Activated CD4-positive, alpha-beta memory T cell treated with anti-CD3 and anti-CD28 coated beads, Interleukin-2, amount 10 ng/mL, durations not matched to agents 7 days and 5 days (primary cell): ENCODE measurements around the gene PIGL. TPM values are rescaled to one million over a fixed set of nuclear protein-coding genes. Genes with fewer than 3 reads are reported as not detected.
"Not testable (repeated sequence)": the region's sequence is repeated elsewhere in the genome, so short reads cannot be mapped to it uniquely, and the experiment has no call there.

ENCODE experiments used
- CTCF ChIA-PET: fragments of 350-600 bp; sonication (Branson Sonifier 250); formaldehyde crosslinking; loops from one replicate; lab custom pipeline; 2021; ENCODE audit warnings: antibody characterized with exemption, inconsistent platforms; lab: Charles Lee
- POLR2A ChIA-PET: fragments of 350-600 bp; sonication (Branson Sonifier 250); formaldehyde crosslinking; loops from one replicate; lab custom pipeline; 2021; ENCODE audit warnings: antibody characterized with exemption; lab: Charles Lee
- DNase-seq: peaks from one replicate; pipeline ENCODE4 v3.0.0-alpha.2; 2020
- H3K27ac Mint-ChIP-seq: one replicate; pipeline ENCODE4 v1.8.0; 2021; ENCODE audit warnings: mild to moderate bottlenecking, mixed read lengths
- H3K27me3 Mint-ChIP-seq: one replicate; pipeline ENCODE4 v1.8.0; 2021; ENCODE audit warnings: mixed read lengths
- H3K36me3 Mint-ChIP-seq: one replicate; pipeline ENCODE4 v1.8.0; 2021; ENCODE audit warnings: low read depth, mixed read lengths
- H3K4me1 Mint-ChIP-seq: one replicate; pipeline ENCODE4 v1.8.0; 2021; ENCODE audit warnings: mixed read lengths
- H3K4me3 Mint-ChIP-seq: one replicate; pipeline ENCODE4 v1.8.0; 2021; ENCODE audit warnings: mild to moderate bottlenecking, mixed read lengths
- H3K9me3 Mint-ChIP-seq: one replicate; pipeline ENCODE4 v1.8.0; 2021; ENCODE audit warnings: mixed read lengths
- total RNA-seq, 2 experiments: library from RNA; stranded (reverse); gene quantifications; one replicate each; pipeline ENCODE4 v1.2.3, GENCODE V29; 2021

The PIGL gene
- total RNA-seq, 2 experiments from 2014 or later = 30.5 to 35.2 TPM

DNA sequence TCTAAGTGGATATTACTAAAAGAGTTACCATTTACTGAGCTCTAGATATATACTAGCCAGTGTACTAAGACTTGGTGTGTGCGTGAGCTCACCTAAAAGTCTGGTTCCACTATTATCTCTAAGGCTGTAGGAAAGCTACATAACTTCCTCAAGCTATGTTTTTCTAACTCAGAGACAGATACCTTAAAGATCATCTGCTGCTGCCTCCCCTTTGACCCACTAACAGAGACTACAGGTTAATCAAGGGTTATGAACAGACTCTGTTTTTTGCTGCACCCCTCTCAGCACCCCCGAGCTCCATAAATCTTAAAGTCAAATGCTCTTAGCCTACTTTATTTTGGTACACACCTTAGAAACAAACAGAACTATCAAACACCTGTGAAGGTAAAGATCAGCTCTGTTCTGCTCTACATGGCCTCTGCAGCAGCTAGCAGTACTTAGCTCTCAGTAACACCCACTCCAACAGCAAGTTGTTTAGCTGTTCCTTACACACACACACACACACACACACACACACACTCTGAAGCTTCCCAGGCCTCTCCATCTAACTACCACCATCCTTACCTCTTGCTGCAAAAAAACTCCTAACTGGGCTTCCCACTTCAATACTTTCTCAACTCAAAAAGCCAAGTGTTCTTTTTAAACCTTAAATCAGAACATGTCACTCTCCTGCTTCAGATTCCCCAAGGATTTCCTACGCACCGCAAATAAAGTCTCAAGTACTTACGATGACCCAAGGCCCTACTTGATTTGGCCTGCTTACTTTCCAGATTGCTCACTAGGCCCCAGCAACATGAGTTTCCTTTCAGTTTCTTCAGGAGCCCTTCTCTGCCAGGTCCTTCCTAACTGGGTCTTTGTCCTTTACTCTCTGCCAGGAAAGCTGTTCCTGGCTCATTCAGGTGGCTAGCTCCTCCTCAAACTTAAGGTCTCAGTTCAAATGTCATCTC, 14.2 kb upstream of the PIGL start:
- DNase-seq, CTCF ChIA-PET, H3K4me3 Mint-ChIP-seq, H3K27ac Mint-ChIP-seq, H3K27me3 Mint-ChIP-seq, H3K9me3 Mint-ChIP-seq, POLR2A ChIA-PET: not testable (repeated sequence)
- peaks cover 42% of the 10 kb centered on the region for H3K4me1 Mint-ChIP-seq
- H3K36me3 Mint-ChIP-seq = peaks cover 13% of the 10 kb centered on the region

DNA sequence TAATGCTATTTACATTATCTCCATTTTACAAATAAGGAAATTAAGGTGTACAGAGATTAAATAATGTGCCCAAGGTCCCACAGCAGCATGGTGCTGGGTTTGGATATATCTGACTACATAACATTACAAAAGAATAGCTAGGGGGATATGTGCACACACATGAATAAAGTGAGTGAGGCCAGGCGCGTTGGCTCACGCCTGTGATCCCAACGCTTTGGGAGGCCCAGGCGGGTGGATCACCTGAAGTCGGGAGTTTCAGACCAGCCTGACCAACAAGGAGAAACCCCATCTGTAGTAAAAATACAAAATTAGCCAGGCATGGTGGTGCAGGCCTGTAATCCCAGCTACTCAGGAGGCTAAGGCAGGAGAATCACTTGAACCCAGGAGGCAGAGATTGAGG, 12.2 kb upstream of the PIGL start:
- H3K4me1 Mint-ChIP-seq = peaks cover 38% of the 10 kb centered on the region
- POLR2A ChIA-PET, H3K27ac Mint-ChIP-seq, DNase-seq, H3K27me3 Mint-ChIP-seq, CTCF ChIA-PET, H3K36me3 Mint-ChIP-seq, H3K9me3 Mint-ChIP-seq, H3K4me3 Mint-ChIP-seq: not testable (repeated sequence)

DNA sequence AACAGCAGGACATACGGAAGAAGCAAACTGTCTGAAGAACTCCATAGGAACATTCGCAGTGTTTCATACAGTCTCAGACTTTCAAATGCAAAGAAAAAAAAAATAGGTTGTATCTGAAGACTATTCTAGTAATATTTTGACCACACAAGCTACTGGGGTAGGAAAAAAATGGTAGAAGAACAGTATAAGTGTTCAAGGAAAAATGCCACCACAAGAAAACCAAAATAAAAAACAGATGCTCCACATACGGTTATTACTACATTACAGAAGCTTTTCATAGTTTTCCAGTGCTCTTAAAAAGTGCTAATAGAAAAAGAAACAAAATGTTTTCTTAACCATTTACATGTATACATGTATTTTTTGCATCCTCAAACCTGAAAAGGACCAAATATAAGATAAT, 5.4 kb upstream of the PIGL start:
- Mint-ChIP-seq H3K27ac (no peak overlapping the region), H3K9me3 (no peaks in the 10 kb centered on the region)
- POLR2A ChIA-PET = interaction anchor here (0.6 kb wide), 1 partner anchor 140 kb away, joined by 4 read pairs; no protein-coding TSS in a partner anchor

GRCh38 chr17:16212793-16213192, 4.2 kb upstream of the PIGL start:
- no peak for DNase-seq
- H3K4me1 Mint-ChIP-seq = peaks cover 44% of the 10 kb centered on the region
- peaks cover 13% of the 10 kb centered on the region for H3K36me3 Mint-ChIP-seq
- H3K4me3 Mint-ChIP-seq = peak overlapping the region; percentile 5
- no peaks in the 10 kb centered on the region for H3K9me3 Mint-ChIP-seq
- no peaks in the 10 kb centered on the region for H3K27me3 Mint-ChIP-seq
- ChIA-PET POLR2A (no interaction called here), CTCF (interaction anchor here (0.7 kb wide), 1 partner anchor 12 kb away, joined by 4 read pairs; no protein-coding TSS in a partner anchor)
- H3K27ac Mint-ChIP-seq = no peak overlapping the region

More for the DNA sequence above, 5.4 kb upstream of the PIGL start:
- peaks cover 13% of the 10 kb centered on the region for H3K36me3 Mint-ChIP-seq
- peaks cover 37% of the 10 kb centered on the region for H3K4me1 Mint-ChIP-seq
- CTCF ChIA-PET = no interaction called here
- no peaks in the 10 kb centered on the region for H3K27me3 Mint-ChIP-seq
- H3K4me3 Mint-ChIP-seq = no peak overlapping the region
- no peak for DNase-seq

- CTCF ChIA-PET = no interaction called here
- peak overlapping the region; percentile 71 for H3K27ac Mint-ChIP-seq
- H3K9me3 Mint-ChIP-seq = no peaks in the 10 kb centered on the region
- DNase-seq = no peak
- H3K4me3 Mint-ChIP-seq = peak overlapping the region; percentile 97
- POLR2A ChIA-PET = interaction anchor here (0.7 to 4.3 kb wide), 12 partner anchors 9 to 322 kb away, joined by 3 to 36 read pairs (median 5); partner anchors contain the start of genes CENPV and UBB
- H3K36me3 Mint-ChIP-seq = peaks cover 10% of the 10 kb centered on the region
- H3K27me3 Mint-ChIP-seq = no peaks in the 10 kb centered on the region
- peaks cover 49% of the 10 kb centered on the region for H3K4me1 Mint-ChIP-seq
Measured at GRCh38 chr17:16214190-16215001, 2.6 kb upstream of the PIGL start.

DNA sequence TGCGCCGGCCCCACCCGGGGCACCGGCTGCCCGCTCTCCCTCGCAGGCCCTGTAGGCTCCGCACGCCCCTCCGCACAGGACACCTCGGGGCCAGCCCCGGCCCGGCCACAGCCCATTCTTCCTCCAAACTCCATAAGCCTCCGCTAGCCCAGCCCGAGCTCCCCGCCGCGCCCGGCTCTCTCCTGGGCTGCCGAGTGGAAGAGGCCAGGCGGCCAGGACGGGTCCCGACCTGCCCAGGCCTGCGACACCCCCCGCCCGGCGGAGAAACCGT, 2.1 kb upstream of the PIGL start:
- DNase-seq = peak; percentile 38
- H3K9me3 Mint-ChIP-seq = no peaks in the 10 kb centered on the region
- ChIA-PET CTCF (no interaction called here), POLR2A (interaction anchor here (0.7 to 4.3 kb wide), 15 partner anchors 9 to 321 kb away, joined by 3 to 36 read pairs (median 5); partner anchors contain the start of genes CENPV and UBB)
- H3K4me3 Mint-ChIP-seq = peak overlapping the region; percentile 97
- peaks cover 10% of the 10 kb centered on the region for H3K36me3 Mint-ChIP-seq
- H3K27ac Mint-ChIP-seq = peak overlapping the region; percentile 71
- H3K27me3 Mint-ChIP-seq = no peaks in the 10 kb centered on the region
- H3K4me1 Mint-ChIP-seq = peaks cover 49% of the 10 kb centered on the region

GRCh38 chr17:16215273-16215964, 1.6 kb upstream of the PIGL start, which contains the start of gene NCOR1:
Gene NCOR1, minus strand, starts transcription at chr17:16215534. Its CDS starts 20,965 bp downstream, at chr17:16194569.
- Mint-ChIP-seq H3K9me3 (no peaks in the 10 kb centered on the region), H3K4me3 (peak within 1 kb of the TSS; percentile 97), H3K4me1 (peaks cover 49% of the 10 kb centered on the region), H3K27me3 (no peaks in the 10 kb centered on the region), H3K36me3 (peaks cover 10% of the 10 kb centered on the region), H3K27ac (peak within 1 kb of the TSS; percentile 77)
- POLR2A ChIA-PET = interaction anchor here (0.7 to 4.3 kb wide), 17 partner anchors 8 to 321 kb away, joined by 3 to 36 read pairs (median 5); partner anchors contain the start of genes CENPV and UBB
- CTCF ChIA-PET = interaction anchor here (0.6 to 1.3 kb wide), 6 partner anchors 9 to 204 kb away, joined by 3 to 6 read pairs (median 3); no protein-coding TSS in a partner anchor
- peak; percentile 91 for DNase-seq

GRCh38 chr17:16215965-16216316, 1.1 kb upstream of the PIGL start:
- H3K4me3 Mint-ChIP-seq = peak overlapping the region; percentile 97
- ChIA-PET POLR2A (interaction anchor here (1.0 to 4.3 kb wide), 16 partner anchors 8 to 320 kb away, joined by 3 to 36 read pairs (median 5); partner anchors contain the start of genes CENPV, TRPV2 and UBB), CTCF (interaction anchor here (0.6 to 1.3 kb wide), 6 partner anchors 10 to 203 kb away, joined by 3 to 6 read pairs (median 3); no protein-coding TSS in a partner anchor)
- H3K27me3 Mint-ChIP-seq = no peaks in the 10 kb centered on the region
- peaks cover 8% of the 10 kb centered on the region for H3K36me3 Mint-ChIP-seq
- peaks cover 49% of the 10 kb centered on the region for H3K4me1 Mint-ChIP-seq
- no peaks in the 10 kb centered on the region for H3K9me3 Mint-ChIP-seq
- peak overlapping the region; percentile 77 for H3K27ac Mint-ChIP-seq
- peak; percentile 41 for DNase-seq

DNA sequence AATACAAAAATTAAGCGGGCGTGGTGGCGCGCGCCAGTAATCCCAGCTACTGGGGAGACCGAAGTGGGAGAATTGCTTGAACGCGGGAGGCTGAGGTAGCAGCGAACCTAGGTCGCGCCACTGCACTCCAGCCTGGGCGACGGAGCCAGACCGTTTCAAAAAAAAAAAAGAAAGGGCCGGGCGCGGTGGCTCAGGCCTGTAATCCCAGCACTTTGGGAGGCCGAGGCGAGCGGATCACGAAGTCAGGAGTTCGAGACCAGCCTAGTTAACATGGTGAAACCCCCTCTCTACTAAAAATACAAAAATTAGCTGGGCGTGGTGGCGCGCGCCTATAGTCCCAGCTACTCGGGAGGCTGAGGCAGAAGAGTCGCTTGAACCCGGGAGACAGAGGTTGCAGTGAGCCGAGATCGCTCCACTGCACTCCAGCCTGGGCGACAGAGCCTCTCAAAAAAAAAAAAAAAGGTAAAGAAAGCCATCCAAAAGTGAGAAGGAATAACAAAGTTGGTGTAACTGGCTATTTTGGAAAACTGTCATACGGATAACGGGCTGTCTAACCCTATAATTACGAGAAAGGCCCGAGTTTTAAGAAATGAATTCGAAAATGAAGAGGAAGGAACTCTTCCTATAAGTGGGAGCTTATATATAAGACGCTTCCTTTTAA, 539 bp upstream of the PIGL start:
- Mint-ChIP-seq H3K4me1 (peaks cover 47% of the 10 kb centered on the region), H3K27ac (peak overlapping the region; percentile 83), H3K4me3 (peak overlapping the region; percentile 97)
- not testable (repeated sequence) for H3K9me3 Mint-ChIP-seq, H3K27me3 Mint-ChIP-seq, H3K36me3 Mint-ChIP-seq, DNase-seq
- POLR2A ChIA-PET = interaction anchor here (0.6 to 4.3 kb wide), 18 partner anchors 9 to 223 kb away, joined by 3 to 36 read pairs (median 5); partner anchors contain the start of genes CENPV, TRPV2, TTC19 and UBB
- CTCF ChIA-PET = interaction anchor here (0.9 to 1.3 kb wide), 7 partner anchors 9 to 164 kb away, joined by 3 to 6 read pairs (median 3); partner anchors contain the start of gene UBB

GRCh38 chr17:16222406-16222805, 5.4 kb downstream of the PIGL start:
- DNase-seq = no peak
- Mint-ChIP-seq H3K36me3 (no peaks in the 10 kb centered on the region), H3K4me1 (peaks cover 15% of the 10 kb centered on the region), H3K9me3 (no peaks in the 10 kb centered on the region), H3K4me3 (no peak overlapping the region), H3K27me3 (no peaks in the 10 kb centered on the region), H3K27ac (no peak overlapping the region)
- ChIA-PET CTCF (interaction anchor here (0.8 kb wide), 1 partner anchor 11 kb away, joined by 3 read pairs; no protein-coding TSS in a partner anchor), POLR2A (interaction anchor here (1.3 kb wide), 1 partner anchor 9 kb away, joined by 5 read pairs; no protein-coding TSS in a partner anchor)

- not testable (repeated sequence) for DNase-seq, H3K27me3 Mint-ChIP-seq, H3K9me3 Mint-ChIP-seq, H3K36me3 Mint-ChIP-seq
- CTCF ChIA-PET = interaction anchor here (0.7 to 1.5 kb wide), 2 partner anchors 133 to 675 kb away, joined by 3 to 4 read pairs; no protein-coding TSS in a partner anchor
- Mint-ChIP-seq H3K4me3 (peak overlapping the region; percentile 38), H3K4me1 (peaks cover 19% of the 10 kb centered on the region), H3K27ac (peak overlapping the region; percentile 72)
- POLR2A ChIA-PET = interaction anchor here (0.6 to 3.8 kb wide), 4 partner anchors 14 to 202 kb away, joined by 3 to 36 read pairs (median 4); partner anchors contain the start of genes NCOR1, PIGL and UBB
Measured at GRCh38 chr17:16229912-16230561, 13.0 kb downstream of the PIGL start.
